B cell (primary cell): ENCODE data around the gene CDK6. TPM values are rescaled to one million over a fixed set of nuclear protein-coding genes. Genes with fewer than 3 reads are reported as not detected.

ENCODE experiments used
- ATAC-seq: fragments of 200-7000 bp; cut with Tn5 transposase; one replicate; pipeline ENCODE4 v1.10.0; 2021; ENCODE audit warnings: low read depth, mild to moderate bottlenecking, moderate number of reproducible peaks, moderate library complexity
- CTCF ChIA-PET: fragments of 350-600 bp; sonication (Branson Sonifier 250); formaldehyde crosslinking; loops from one replicate; lab custom pipeline; 2021; ENCODE audit warnings: antibody characterized with exemption, inconsistent platforms; lab: Charles Lee
- POLR2A ChIA-PET: fragments of 350-600 bp; sonication (Branson Sonifier 250); formaldehyde crosslinking; loops from one replicate; lab custom pipeline; 2021; ENCODE audit warnings: antibody characterized with exemption; lab: Charles Lee
- DNase-seq: peaks from one replicate; pipeline ENCODE4 v3.0.0; 2013
- H2AFZ ChIP-seq: 2 replicates; pipeline ENCODE4 v1.6.1; 2012; ENCODE audit warnings: mild to moderate bottlenecking, low read depth, low read length; ENCODE audit not compliant: insufficient read depth, poor library complexity, severe bottlenecking
- H3K27ac ChIP-seq, 2 donors: 1 replicate in 1 of 2; 2 replicates in 1 of 2; pipeline ENCODE4 v1.5.1; 2012 to 2013; ENCODE audit warnings: low read length in 2 of 2, mild to moderate bottlenecking in 2 of 2, moderate library complexity in 1 of 2
- H3K27me3 ChIP-seq, 4 experiments: fragments of 200-600 bp in 1 of 4; sonication (generic) in 1 of 4; replicated peaks in 1 of 4; 1 replicate in 2 of 4; 2 replicates in 2 of 4; pipeline versions ENCODE4 v1.6.1 to v1.7.0; 2013 to 2016; ENCODE audit warnings: low read length in 3 of 4, mild to moderate bottlenecking in 2 of 4, mixed read lengths in 1 of 4, moderate library complexity in 1 of 4; ENCODE audit not compliant: insufficient read depth in 4 of 4, control insufficient read depth in 3 of 4; ENCODE audit errors: control extremely low read depth in 1 of 4
- H3K36me3 ChIP-seq, 2 experiments: replicated peaks in 1 of 2; 1 replicate in 1 of 2; 2 replicates in 1 of 2; pipeline versions ENCODE4 v1.6.1 to v1.7.1; 2013; ENCODE audit warnings: low read length in 1 of 2; ENCODE audit not compliant: insufficient read depth in 2 of 2, control insufficient read depth in 1 of 2; ENCODE audit errors: control extremely low read depth in 1 of 2, extremely low read depth in 1 of 2
- H3K4me1 ChIP-seq, 2 donors: fragments of 200-600 bp in 1 of 2; sonication (generic) in 1 of 2; 1 replicate in 1 of 2; 2 replicates in 1 of 2; pipeline versions ENCODE4 v1.5.1 to v1.6.1; 2013 to 2017; ENCODE audit warnings: low read length in 2 of 2; ENCODE audit not compliant: control insufficient read depth in 2 of 2, insufficient read depth in 2 of 2
- H3K4me2 ChIP-seq: replicated peaks from 2 replicates; pipeline ENCODE3; 2012; ENCODE audit warnings: mild to moderate bottlenecking, low read depth, low read length; ENCODE audit not compliant: poor library complexity, severe bottlenecking
- H3K4me3 ChIP-seq, 5 experiments: fragments of 200-600 bp in 1 of 5; sonication (generic) in 1 of 5; 1 replicate in 3 of 5; 2 replicates in 2 of 5; pipeline versions ENCODE4 v1.5.1 to v1.7.0; 2011 to 2016; ENCODE audit warnings: low read length in 4 of 5, mild to moderate bottlenecking in 4 of 5, low read depth in 2 of 5, control low read depth in 1 of 5, moderate library complexity in 1 of 5; ENCODE audit not compliant: insufficient read depth in 1 of 5; ENCODE audit errors: control extremely low read depth in 1 of 5, extremely low read depth in 1 of 5
- H3K79me2 ChIP-seq: fragments of 200-600 bp; sonication (generic); one replicate; pipeline ENCODE4 v1.6.0; 2016; ENCODE audit warnings: low read length; ENCODE audit not compliant: control insufficient read depth, insufficient read depth
- H3K9ac ChIP-seq: fragments of 200-600 bp; sonication (generic); 2 replicates; pipeline ENCODE4 v1.6.1; 2017; ENCODE audit warnings: mild to moderate bottlenecking, low read length, moderate library complexity
- H3K9me3 ChIP-seq, 3 donors: one replicate each; pipeline versions ENCODE4 v1.6.1 to v1.7.1; 2013; ENCODE audit warnings: low read length in 2 of 3; ENCODE audit not compliant: control insufficient read depth in 2 of 3, insufficient read depth in 1 of 3; ENCODE audit errors: control extremely low read depth in 1 of 3
- H4K20me1 ChIP-seq: 2 replicates; pipeline ENCODE4 v1.6.0; 2012; ENCODE audit warnings: mild to moderate bottlenecking, low read length; ENCODE audit not compliant: insufficient read depth, control insufficient read depth, poor library complexity, severe bottlenecking
- H3K27ac Mint-ChIP-seq: one replicate; pipeline ENCODE4 v1.8.0; 2021; ENCODE audit warnings: mixed read lengths
- H3K27me3 Mint-ChIP-seq: one replicate; pipeline ENCODE4 v1.8.0; 2021; ENCODE audit warnings: mixed read lengths
- H3K4me1 Mint-ChIP-seq: one replicate; pipeline ENCODE4 v1.8.0; 2021; ENCODE audit warnings: mixed read lengths
- H3K4me3 Mint-ChIP-seq: one replicate; pipeline ENCODE4 v1.8.0; 2021; ENCODE audit warnings: mixed read lengths
- H3K9me3 Mint-ChIP-seq: one replicate; pipeline ENCODE4 v1.8.0; 2022; ENCODE audit warnings: mixed read lengths; ENCODE audit not compliant: insufficient read depth
- EZH2 ChIP-seq: IDR thresholded peaks from 2 replicates; pipeline ENCODE4 v1.6.1; 2012; ENCODE audit warnings: borderline replicate concordance, low read depth, mild to moderate bottlenecking, moderate library complexity, low read length; ENCODE audit not compliant: insufficient read depth, poor library complexity, severe bottlenecking
- WGBS: methylation state at CpG from one replicate; pipeline ENCODE4 v1.1.5; 2013; ENCODE audit warnings: missing lambda C conversion rate; ENCODE audit not compliant: insufficient coverage; 5-methylcytosine and 5-hydroxymethylcytosine counted together
- intact Hi-C: fragments of 100-400 bp; cut with micrococcal nuclease; formaldehyde crosslinking; loops from one replicate; pipeline ENCODE4 v1.10.0; 2022
- polyA plus RNA-seq: library from polyadenylated mRNA; depleted of rRNA; stranded (reverse); fragments of >200 nt; gene quantifications from 2 replicates; pipeline ENCODE4 v1.2.3, GENCODE V29; 2012
- total RNA-seq, 2 donors: library from RNA; stranded (reverse); fragments of 120-200 nt in 1 of 2; gene quantifications; 1 replicate in 1 of 2; 2 replicates in 1 of 2; pipeline versions ENCODE4 v1.2.3 to v1.2.4, GENCODE V29; 2013 to 2022
- TF ChIP-seq, protein P1 (sequence below): fragments of 200-600 bp; IDR thresholded peaks from one replicate; pipeline ENCODE4 v1.8.0; 2022; ENCODE audit warnings: antibody characterized with exemption, mild to moderate bottlenecking

The CDK6 gene
- total and polyA plus RNA-seq, 2 donors (not counting 1 experiment from before 2014, with no cell fraction given), result 3.0 to 14.6 TPM

DNA sequence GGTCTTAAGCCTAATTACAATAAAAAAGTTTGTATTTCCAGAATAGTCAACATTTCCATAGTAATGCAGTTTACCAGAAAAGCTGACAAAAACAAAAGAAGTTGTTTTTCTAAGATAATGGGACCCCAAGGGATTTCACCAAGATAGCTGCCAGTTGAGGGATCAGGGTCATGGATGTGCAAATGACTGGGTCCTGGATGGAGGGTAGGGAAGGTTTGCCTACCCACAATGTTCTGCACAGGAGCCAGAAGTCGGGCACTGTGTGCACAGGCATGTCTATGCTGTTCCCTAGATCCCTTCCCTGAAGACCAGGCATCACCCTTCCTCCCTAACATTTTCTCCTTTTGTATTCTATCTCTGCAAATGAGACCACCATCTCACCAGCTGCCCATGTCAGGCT, 152.1 kb downstream of the CDK6 start:
- Histone ChIP-seq H3K36me3 (no peaks in the 10 kb centered on the region), H3K4me3 (no peak overlapping the region), H3K9me3 (no peaks in the 10 kb centered on the region), H3K4me2 (no peak overlapping the region), H3K9ac (no peak overlapping the region), H3K27ac (no peak overlapping the region), H3K4me1 (no peaks in the 10 kb centered on the region), H3K79me2 (no peaks in the 10 kb centered on the region), H2AFZ (no peak overlapping the region), H3K27me3 (no peaks in the 10 kb centered on the region), H4K20me1 (no peaks in the 10 kb centered on the region)
- no peak for TF ChIP-seq EZH2
- TF ChIP-seq, protein P1, sequence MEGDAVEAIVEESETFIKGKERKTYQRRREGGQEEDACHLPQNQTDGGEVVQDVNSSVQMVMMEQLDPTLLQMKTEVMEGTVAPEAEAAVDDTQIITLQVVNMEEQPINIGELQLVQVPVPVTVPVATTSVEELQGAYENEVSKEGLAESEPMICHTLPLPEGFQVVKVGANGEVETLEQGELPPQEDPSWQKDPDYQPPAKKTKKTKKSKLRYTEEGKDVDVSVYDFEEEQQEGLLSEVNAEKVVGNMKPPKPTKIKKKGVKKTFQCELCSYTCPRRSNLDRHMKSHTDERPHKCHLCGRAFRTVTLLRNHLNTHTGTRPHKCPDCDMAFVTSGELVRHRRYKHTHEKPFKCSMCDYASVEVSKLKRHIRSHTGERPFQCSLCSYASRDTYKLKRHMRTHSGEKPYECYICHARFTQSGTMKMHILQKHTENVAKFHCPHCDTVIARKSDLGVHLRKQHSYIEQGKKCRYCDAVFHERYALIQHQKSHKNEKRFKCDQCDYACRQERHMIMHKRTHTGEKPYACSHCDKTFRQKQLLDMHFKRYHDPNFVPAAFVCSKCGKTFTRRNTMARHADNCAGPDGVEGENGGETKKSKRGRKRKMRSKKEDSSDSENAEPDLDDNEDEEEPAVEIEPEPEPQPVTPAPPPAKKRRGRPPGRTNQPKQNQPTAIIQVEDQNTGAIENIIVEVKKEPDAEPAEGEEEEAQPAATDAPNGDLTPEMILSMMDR, result no peak
- no peaks in the 10 kb centered on the region for H3K4me1 Mint-ChIP-seq
- no peak for ATAC-seq
- ChIA-PET CTCF (no interaction called here), POLR2A (no interaction called here)
- no peaks in the 10 kb centered on the region for H3K9me3 Mint-ChIP-seq
- H3K27ac Mint-ChIP-seq, result no peak overlapping the region
- 100% methylated on average over 1 of the region's 1 CpG for WGBS
- H3K4me3 Mint-ChIP-seq, result no peak overlapping the region
- no peak for DNase-seq
- intact Hi-C loops, result no loop called here
- no peaks in the 10 kb centered on the region for H3K27me3 Mint-ChIP-seq

DNA sequence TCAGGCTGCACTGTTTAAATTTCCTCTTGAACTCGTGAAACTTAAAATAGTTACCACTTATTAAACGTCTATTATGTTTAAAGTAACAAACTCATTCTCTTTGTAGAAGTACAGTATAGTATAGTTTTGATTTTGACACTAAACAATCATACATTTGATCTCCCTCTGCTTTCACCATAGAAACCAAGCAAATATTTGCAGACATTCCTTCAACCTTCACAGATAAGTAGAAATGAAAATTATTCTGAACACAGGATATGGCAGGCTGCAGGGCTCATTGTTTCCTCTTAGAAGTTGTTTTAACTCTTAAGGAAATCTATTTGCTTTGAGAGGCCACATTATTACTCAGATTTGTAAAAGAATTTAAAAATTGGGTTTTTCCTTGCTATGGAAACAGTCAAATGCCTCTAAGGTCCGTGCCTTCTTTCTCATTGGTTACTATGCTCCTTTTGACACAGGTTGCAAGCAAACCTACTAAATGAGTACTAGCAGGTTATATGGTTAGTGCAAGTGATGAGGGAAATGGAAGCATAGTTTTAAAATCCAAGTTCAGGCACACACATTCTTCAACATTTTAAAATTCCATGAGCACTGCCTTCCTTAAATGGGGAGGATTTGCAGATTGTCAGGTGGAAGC, 153.4 kb downstream of the CDK6 start:
- Histone ChIP-seq H3K27me3 (no peaks in the 10 kb centered on the region), H4K20me1 (no peaks in the 10 kb centered on the region), H3K4me1 (no peaks in the 10 kb centered on the region), H3K79me2 (no peaks in the 10 kb centered on the region), H3K4me3 (no peak overlapping the region), H3K4me2 (no peak overlapping the region), H3K9me3 (no peaks in the 10 kb centered on the region), H3K27ac (no peak overlapping the region), H3K9ac (no peak overlapping the region), H3K36me3 (no peaks in the 10 kb centered on the region), H2AFZ (no peak overlapping the region)
- TF ChIP-seq, protein P1, result no peak
- no peak for TF ChIP-seq EZH2
- no CpG with 5 or more reads among the region's 3 CpGs for WGBS
- H3K4me3 Mint-ChIP-seq, result no peak overlapping the region
- no peak overlapping the region for H3K27ac Mint-ChIP-seq
- ATAC-seq (no peak), DNase-seq (no peak)
- H3K4me1 Mint-ChIP-seq, result no peaks in the 10 kb centered on the region
- no peaks in the 10 kb centered on the region for H3K27me3 Mint-ChIP-seq
- CTCF ChIA-PET, result no interaction called here
- POLR2A ChIA-PET, result no interaction called here
- intact Hi-C loops, result no loop called here
- H3K9me3 Mint-ChIP-seq, result no peaks in the 10 kb centered on the region
